ENCODE results near the gene NUCKS1.

The NUCKS1 gene

DNA sequence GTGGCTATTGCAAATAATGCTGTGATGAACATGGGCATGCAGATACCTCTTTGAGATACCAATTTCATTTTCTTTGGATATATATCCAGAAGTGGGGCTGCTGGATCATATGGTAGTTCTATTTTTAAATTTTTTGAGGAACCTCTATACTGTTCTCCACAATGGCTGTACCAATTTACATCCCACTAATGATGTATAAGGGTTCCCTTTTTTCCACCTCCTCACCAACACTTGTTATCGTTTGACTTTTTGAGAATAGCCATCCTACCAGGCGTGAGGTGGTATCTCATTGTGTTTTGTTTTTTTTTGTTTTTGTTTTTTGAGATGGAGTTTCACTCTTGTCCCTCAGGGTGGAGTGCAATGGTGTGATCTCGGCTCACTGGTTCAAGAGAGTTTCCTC lies 6.6 kb upstream of the NUCKS1 start:
- no peak overlapping the region for H3K4me3 ChIP-seq (ENCODE audit: low read depth, low read length)
- TF ChIP-seq POLR2A (IDR thresholded peaks at IDR 0.05; ENCODE audit: extremely low read depth, insufficient read length) (no peak), MYC (IDR thresholded peaks at IDR 0.05; ENCODE audit: low read depth, low read length) (no peak)
- TF ChIP-seq, protein P1, sequence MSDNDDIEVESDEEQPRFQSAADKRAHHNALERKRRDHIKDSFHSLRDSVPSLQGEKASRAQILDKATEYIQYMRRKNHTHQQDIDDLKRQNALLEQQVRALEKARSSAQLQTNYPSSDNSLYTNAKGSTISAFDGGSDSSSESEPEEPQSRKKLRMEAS (IDR thresholded peaks at IDR 0.05; ENCODE audit: low read depth, low read length) = no peak
- TF ChIP-seq, protein P2, sequence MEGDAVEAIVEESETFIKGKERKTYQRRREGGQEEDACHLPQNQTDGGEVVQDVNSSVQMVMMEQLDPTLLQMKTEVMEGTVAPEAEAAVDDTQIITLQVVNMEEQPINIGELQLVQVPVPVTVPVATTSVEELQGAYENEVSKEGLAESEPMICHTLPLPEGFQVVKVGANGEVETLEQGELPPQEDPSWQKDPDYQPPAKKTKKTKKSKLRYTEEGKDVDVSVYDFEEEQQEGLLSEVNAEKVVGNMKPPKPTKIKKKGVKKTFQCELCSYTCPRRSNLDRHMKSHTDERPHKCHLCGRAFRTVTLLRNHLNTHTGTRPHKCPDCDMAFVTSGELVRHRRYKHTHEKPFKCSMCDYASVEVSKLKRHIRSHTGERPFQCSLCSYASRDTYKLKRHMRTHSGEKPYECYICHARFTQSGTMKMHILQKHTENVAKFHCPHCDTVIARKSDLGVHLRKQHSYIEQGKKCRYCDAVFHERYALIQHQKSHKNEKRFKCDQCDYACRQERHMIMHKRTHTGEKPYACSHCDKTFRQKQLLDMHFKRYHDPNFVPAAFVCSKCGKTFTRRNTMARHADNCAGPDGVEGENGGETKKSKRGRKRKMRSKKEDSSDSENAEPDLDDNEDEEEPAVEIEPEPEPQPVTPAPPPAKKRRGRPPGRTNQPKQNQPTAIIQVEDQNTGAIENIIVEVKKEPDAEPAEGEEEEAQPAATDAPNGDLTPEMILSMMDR (IDR thresholded peaks at IDR 0.05; ENCODE audit: low read depth, low read length) = no peak
- DNase-seq (ENCODE audit: low read depth) = no peak

DNA sequence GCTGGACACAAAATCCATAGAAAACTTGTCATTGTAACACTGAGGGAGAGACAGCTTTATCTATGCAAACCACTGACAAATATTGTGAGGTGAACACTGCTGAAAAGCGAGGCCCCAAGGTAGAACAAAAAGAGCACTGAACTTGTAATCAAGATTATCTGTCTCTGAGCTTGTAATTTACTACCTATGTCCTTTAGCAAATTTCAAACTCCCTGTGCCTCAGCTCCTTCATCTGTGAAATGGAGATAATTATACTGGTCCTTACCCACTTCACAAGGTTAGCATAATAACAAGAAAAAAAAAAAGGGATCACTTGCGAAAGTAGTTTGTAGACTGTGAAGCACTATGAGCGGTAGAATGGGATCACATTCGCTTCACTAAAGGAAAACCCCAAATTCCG lies 4.9 kb upstream of the NUCKS1 start:
- DNase-seq (ENCODE audit: low read depth) = no peak
- no peak for TF ChIP-seq POLR2A (IDR thresholded peaks at IDR 0.05; ENCODE audit: extremely low read depth, insufficient read length)
- TF ChIP-seq, protein P2 (IDR thresholded peaks at IDR 0.05; ENCODE audit: low read depth, low read length) = no peak
- TF ChIP-seq, protein P1 (IDR thresholded peaks at IDR 0.05; ENCODE audit: low read depth, low read length) = no peak
- no peak for TF ChIP-seq MYC (IDR thresholded peaks at IDR 0.05; ENCODE audit: low read depth, low read length)
- no peak overlapping the region for H3K4me3 ChIP-seq (ENCODE audit: low read depth, low read length)

DNA sequence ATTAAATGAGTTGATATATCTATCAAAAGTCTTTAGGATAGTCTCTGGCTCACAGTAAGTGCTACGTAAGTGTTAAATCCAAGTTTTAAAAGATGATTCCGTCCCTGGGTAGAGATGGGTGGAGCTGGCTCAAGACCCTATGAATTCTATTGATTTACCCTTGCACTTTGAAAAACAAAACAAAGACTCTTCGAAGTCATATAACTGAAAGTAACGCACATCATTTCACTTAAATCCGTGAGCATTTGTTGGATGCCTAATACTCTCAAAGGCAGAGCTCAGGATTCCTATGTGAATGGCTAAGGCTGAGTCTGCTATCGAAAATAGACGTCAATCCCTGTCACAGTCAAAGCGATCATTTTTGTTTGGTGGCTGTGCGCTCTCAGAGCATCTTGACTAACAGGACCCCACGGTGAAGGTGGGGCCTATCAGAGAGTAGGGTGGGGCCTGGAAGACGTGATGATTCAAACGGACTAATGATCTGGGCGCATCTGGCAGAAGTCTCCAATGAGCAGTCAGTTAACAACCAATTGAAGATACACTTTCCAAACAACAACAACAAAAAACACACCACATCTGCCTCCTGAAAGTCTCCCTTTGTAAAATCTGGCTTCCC lies 1.2 kb upstream of the NUCKS1 start:
- DNase-seq (ENCODE audit: low read depth) = peak; percentile 70
- no peak overlapping the region for H3K4me3 ChIP-seq (ENCODE audit: low read depth, low read length)
- TF ChIP-seq MYC (IDR thresholded peaks at IDR 0.05; ENCODE audit: low read depth, low read length) (no peak), POLR2A (IDR thresholded peaks at IDR 0.05; ENCODE audit: extremely low read depth, insufficient read length) (no peak)
- TF ChIP-seq, protein P2 (IDR thresholded peaks at IDR 0.05; ENCODE audit: low read depth, low read length) = no peak
- TF ChIP-seq, protein P1 (IDR thresholded peaks at IDR 0.05; ENCODE audit: low read depth, low read length) = no peak

DNA sequence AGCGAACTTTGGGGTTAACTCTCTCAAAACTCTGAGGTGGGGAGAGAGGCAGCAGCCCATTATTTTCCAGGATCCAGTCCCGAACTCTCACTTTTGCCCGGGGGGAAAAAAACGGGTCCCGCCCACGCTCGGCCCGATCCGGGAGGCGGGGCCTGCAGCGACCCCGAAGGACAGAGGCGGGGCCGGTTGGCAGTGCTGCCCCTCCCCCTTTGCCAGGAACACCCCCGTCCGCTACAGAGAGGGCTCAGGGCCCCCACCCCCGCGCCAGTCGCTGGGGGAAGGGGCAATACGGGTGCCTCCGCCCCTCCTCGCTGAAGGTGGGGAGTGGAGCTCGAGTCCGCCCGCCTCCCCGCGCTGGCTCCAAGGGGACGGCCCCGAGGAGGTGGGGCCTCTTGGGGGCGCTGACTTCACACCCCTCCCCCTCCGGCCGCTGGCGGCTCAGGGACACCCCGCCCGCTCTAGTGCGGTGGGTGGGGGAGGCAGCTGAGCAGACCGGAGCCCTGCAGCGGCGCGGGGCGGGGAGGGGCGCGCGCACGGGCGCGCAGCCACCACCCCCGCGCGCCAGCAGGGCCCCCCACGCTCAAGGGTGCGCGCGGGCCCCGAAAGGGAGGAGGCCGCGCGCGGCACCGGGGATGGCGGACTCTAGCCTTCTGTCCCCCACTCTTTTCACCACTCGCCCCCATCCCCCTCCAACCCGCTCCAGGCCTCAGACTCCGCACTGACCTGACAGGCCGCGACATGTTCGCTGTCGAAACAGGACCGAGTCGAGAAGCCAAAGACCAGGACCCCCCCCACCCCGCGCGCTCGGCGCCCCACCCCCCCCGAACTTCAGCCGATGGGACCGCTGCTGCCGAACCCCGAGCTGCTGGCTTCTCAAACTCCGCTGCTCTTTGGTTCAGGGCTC lies 496 bp downstream of the NUCKS1 start:
- H3K4me3 ChIP-seq (ENCODE audit: low read depth, low read length) = peak overlapping the region; percentile 87
- peak; percentile 98 for DNase-seq (ENCODE audit: low read depth)
- TF ChIP-seq, protein P1 (IDR thresholded peaks at IDR 0.05; ENCODE audit: low read depth, low read length) = peak; percentile 22; the same call in 1 of the 2 replicates
- TF ChIP-seq POLR2A (IDR thresholded peaks at IDR 0.05; ENCODE audit: extremely low read depth, insufficient read length) (peak; percentile 55), MYC (IDR thresholded peaks at IDR 0.05; ENCODE audit: low read depth, low read length) (peak; percentile 30; the same call in 1 of the 2 replicates)
- TF ChIP-seq, protein P2 (IDR thresholded peaks at IDR 0.05; ENCODE audit: low read depth, low read length) = no peak

DNA sequence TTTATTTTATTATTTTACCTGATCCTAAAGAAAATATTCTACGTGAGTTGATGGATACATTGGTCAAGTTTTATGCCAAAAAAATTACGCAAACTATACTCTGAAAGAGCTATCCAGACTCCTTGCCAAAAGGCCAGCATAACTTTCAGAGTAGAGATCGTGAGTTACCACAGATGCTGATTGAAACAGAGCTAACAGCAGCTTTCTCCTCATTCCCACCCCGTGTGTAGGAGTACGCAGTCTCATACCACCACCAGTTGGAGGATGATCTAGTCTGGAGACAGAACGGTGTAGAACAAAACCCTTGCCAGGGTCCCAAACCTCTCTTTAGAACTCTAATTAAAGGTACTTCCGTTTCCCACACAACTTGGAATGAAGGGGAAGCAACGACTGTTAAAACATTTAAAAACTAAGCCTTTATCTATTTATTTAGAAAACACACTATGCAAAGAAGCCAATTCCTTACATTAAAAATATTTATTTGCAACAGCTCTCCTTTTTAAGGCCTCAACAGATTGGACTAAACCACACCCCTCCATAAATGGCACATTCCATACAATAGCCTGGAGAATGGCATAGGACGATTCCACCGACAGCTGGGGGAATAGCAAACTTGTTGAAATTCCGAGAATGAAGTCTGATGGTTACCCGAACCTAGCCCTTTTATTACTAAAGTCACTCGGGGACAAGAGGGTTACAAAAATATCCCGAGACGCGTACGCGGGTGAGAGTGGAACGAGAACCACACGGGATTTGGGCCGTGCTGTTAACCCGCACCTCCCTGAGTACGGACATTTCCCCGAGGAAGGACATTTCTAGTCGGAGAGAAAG lies 1.4 kb downstream of the NUCKS1 start:
- peak overlapping the region; percentile 87 for H3K4me3 ChIP-seq (ENCODE audit: low read depth, low read length)
- TF ChIP-seq, protein P1 (IDR thresholded peaks at IDR 0.05; ENCODE audit: low read depth, low read length) = no peak; the same call in 1 of the 2 replicates
- no peak for TF ChIP-seq POLR2A (IDR thresholded peaks at IDR 0.05; ENCODE audit: extremely low read depth, insufficient read length)
- TF ChIP-seq MYC (IDR thresholded peaks at IDR 0.05; ENCODE audit: low read depth, low read length) = no peak
- TF ChIP-seq, protein P2 (IDR thresholded peaks at IDR 0.05; ENCODE audit: low read depth, low read length) = no peak
- peak; percentile 78 for DNase-seq (ENCODE audit: low read depth)

Data from NB4 (cell line).